OCI-LY1 (cell line): Measurements from ENCODE around the gene ZBTB16.

Source experiments
- CTCF ChIP-seq: fragments of 200-600 bp; sonication (generic), shearing (Covaris generic); IDR thresholded peaks from 2 replicates; pipeline ENCODE4 v1.5.1; 2017; ENCODE audit warnings: mild to moderate bottlenecking, antibody characterized with exemption, low read length, moderate library complexity, mixed read lengths
- EZH2 ChIP-seq: fragments of 200-600 bp; sonication (generic), shearing (Covaris generic); IDR thresholded peaks from 2 replicates; pipeline ENCODE4 v1.8.0; 2017; ENCODE audit warnings: borderline replicate concordance, mixed run types, mild to moderate bottlenecking, antibody characterized with exemption, low read length, moderate library complexity, mixed read lengths

- TF ChIP-seq CTCF (no peak), EZH2 (no peak)
Measured at GRCh38 chr11:114219559-114220349, 160.2 kb downstream of the ZBTB16 start.
